ENCODE measurements around the gene NHERF2. TPM values are rescaled to one million over a fixed set of nuclear protein-coding genes. Genes with fewer than 3 reads are reported as not detected.

The NHERF2 gene
- polyA plus RNA-seq, 2 of the 4 experiments (the other 2 are of a cell fraction), result 32.3 to 35.0 TPM

- Histone ChIP-seq H3K4me2 (peak overlapping the region; percentile 73), H3K4me3 (no peak overlapping the region), H3K4me1 (peaks cover 97% of the 10 kb centered on the region), H3K27ac (peak overlapping the region; percentile 90), H3K9me3 (no peaks in the 10 kb centered on the region)
- CTCF ChIA-PET, result interaction anchor here (1.1 to 4.0 kb wide), 9 partner anchors 9 to 102 kb away, joined by 3 to 25 read pairs (median 4); partner anchors contain the start of genes NTHL1 and TSC2
- no peak for FAIRE-seq
- POLR2A ChIA-PET, result interaction anchor here (0.6 to 1.6 kb wide), 2 partner anchors 9 to 117 kb away, joined by 3 to 7 read pairs; partner anchors contain the start of genes NTHL1, TRAF7 and TSC2
- TF ChIP-seq BHLHE40 (IDR thresholded peaks at IDR 0.05; ENCODE audit: low read depth, low read length) (no peak), HDAC2 (IDR thresholded peaks at IDR 0.05) (no peak), TFCP2L1 (CRISPR knock-in tag; IDR thresholded peaks at IDR 0.05) (no peak), TP53 (CRISPR knock-in tag; IDR thresholded peaks at IDR 0.05) (no peak), MAFK (IDR thresholded peaks at IDR 0.05; ENCODE audit: partially characterized antibody) (no peak), MAX (IDR thresholded peaks at IDR 0.05) (no peak), ZSCAN20 (CRISPR knock-in tag; IDR thresholded peaks at IDR 0.05) (no peak), JUN (IDR thresholded peaks at IDR 0.05) (0 out of 5 replicates have a peak, but pooled peaks of 1 of the 2 experiments have one; percentile 3), HOXA7 (CRISPR knock-in tag; IDR thresholded peaks at IDR 0.05) (no peak), FOXS1 (CRISPR knock-in tag; IDR thresholded peaks at IDR 0.05) (peak; percentile 56; the same call in 1 of the 2 replicates), RNF2 (IDR thresholded peaks at IDR 0.05; ENCODE audit: borderline replicate concordance, low read depth) (no peak), EHF (CRISPR knock-in tag; IDR thresholded peaks at IDR 0.05) (peak; percentile 73; the same call in 1 of the 2 replicates), CHD4 (IDR thresholded peaks at IDR 0.05; ENCODE audit: borderline replicate concordance) (no peak), MYC (IDR thresholded peaks at IDR 0.05; ENCODE audit: borderline replicate concordance, low read length) (no peak), CHD2 (IDR thresholded peaks at IDR 0.05; ENCODE audit: low read length, partially characterized antibody) (no peak), MAZ (IDR thresholded peaks at IDR 0.05; ENCODE audit: borderline replicate concordance, low read depth, low read length) (no peak), ZNF302 (CRISPR knock-in tag; IDR thresholded peaks at IDR 0.05) (0 out of 2 replicates have a peak, but pooled peaks have one; percentile 13), HOXB5 (CRISPR knock-in tag; IDR thresholded peaks at IDR 0.05) (peak; percentile 54; the same call in 1 of the 2 replicates)
- ATAC-seq, result no peak
- DNase-seq (ENCODE audit: low read depth in 1 of 2, low spot score in 1 of 2), result no peak
- 85% methylated on average over 32 of the region's 41 CpGs for WGBS (ENCODE audit: missing lambda C conversion rate)
Measured at GRCh38 chr16:2038382-2039231, 11.9 kb downstream of the NHERF2 start.

- Histone ChIP-seq H3K9me3 (no peaks in the 10 kb centered on the region), H3K27ac (peak overlapping the region; percentile 90), H3K4me1 (peaks cover 96% of the 10 kb centered on the region), H3K4me2 (peak overlapping the region; percentile 73), H3K4me3 (no peak overlapping the region)
- ATAC-seq, result peak; percentile 41 to 63; a peak in 5 of 6 replicates
- FAIRE-seq, result peak; percentile 28
- DNase-seq (ENCODE audit: low read depth in 1 of 2, low spot score in 1 of 2), result peak; percentile 70 to 96
- ChIA-PET CTCF (interaction anchor here (1.1 to 4.0 kb wide), 8 partner anchors 8 to 113 kb away, joined by 3 to 25 read pairs (median 4); partner anchors contain the start of genes NTHL1 and TSC2), POLR2A (interaction anchor here (1.6 kb wide), 1 partner anchor 116 kb away, joined by 7 read pairs; the partner anchor contains the start of gene TRAF7)
- WGBS (ENCODE audit: missing lambda C conversion rate), result 22% methylated on average over 12 of the region's 29 CpGs
- TF ChIP-seq ATOH8 (CRISPR knock-in tag; IDR thresholded peaks at IDR 0.05; ENCODE audit: low read depth) (peak; percentile 26; the same call in 1 of the 2 replicates), RNF2 (IDR thresholded peaks at IDR 0.05; ENCODE audit: borderline replicate concordance, low read depth) (no peak), RAD21 (conservative IDR thresholded peaks at IDR 0.05 in 1 of 2, IDR thresholded peaks at IDR 0.05 in 1 of 2) (no peak), CBX8 (IDR thresholded peaks at IDR 0.05) (no peak), FOSL2 (IDR thresholded peaks at IDR 0.05) (no peak), FOSL2 (CRISPR knock-in tag; IDR thresholded peaks at IDR 0.05) (no peak), ZFP36 (IDR thresholded peaks at IDR 0.05; ENCODE audit: borderline replicate concordance, partially characterized antibody) (no peak), CTCF (IDR thresholded peaks at IDR 0.05) (no peak), HOXA7 (CRISPR knock-in tag; IDR thresholded peaks at IDR 0.05) (peak; percentile 23; the same call in 1 of the 2 replicates), CHD4 (IDR thresholded peaks at IDR 0.05; ENCODE audit: borderline replicate concordance) (no peak), KDM5A (IDR thresholded peaks at IDR 0.05) (no peak), JUNB (IDR thresholded peaks at IDR 0.05) (no peak), MAZ (IDR thresholded peaks at IDR 0.05; ENCODE audit: borderline replicate concordance, low read depth, low read length) (no peak), FOSB (CRISPR knock-in tag; IDR thresholded peaks at IDR 0.05) (no peak), EHF (CRISPR knock-in tag; IDR thresholded peaks at IDR 0.05) (peak; percentile 81; the same call in 1 of the 2 replicates), HOXB5 (CRISPR knock-in tag; IDR thresholded peaks at IDR 0.05) (no peak), HMGXB4 (CRISPR knock-in tag; IDR thresholded peaks at IDR 0.05; ENCODE audit: borderline replicate concordance) (no peak), MAX (IDR thresholded peaks at IDR 0.05) (peak; percentile 72)
Measured at GRCh38 chr16:2039274-2040031, 12.8 kb downstream of the NHERF2 start.
